SK-N-SH treated with all-trans-retinoic acid at 6 μM for 48 hours (cell line): Measurements from ENCODE around the gene GPAT2.
"Not testable (repeated sequence)": the region's sequence is repeated elsewhere in the genome, so short reads cannot be mapped to it uniquely, and the experiment has no call there.

Source experiments
- ISL1 ChIP-seq: fragments of 250-450 bp; sonication (Bioruptor Pico); IDR thresholded peaks from 2 replicates; pipeline ENCODE4 v2.1.2; 2022; ENCODE audit warnings: mild to moderate bottlenecking, moderate library complexity
- POU6F1 ChIP-seq: fragments of 250-450 bp; sonication (Bioruptor Pico); IDR thresholded peaks from 2 replicates; pipeline ENCODE4 v1.8.0; 2021; ENCODE audit warnings: low read depth, mild to moderate bottlenecking, moderate library complexity, borderline replicate concordance
- RARB ChIP-seq: fragments of 250-450 bp; sonication (Bioruptor Pico); IDR thresholded peaks from 2 replicates; pipeline ENCODE4 v1.8.0; 2021; ENCODE audit warnings: mild to moderate bottlenecking, moderate library complexity
- ZNF70 ChIP-seq: fragments of 450-650 bp; formaldehyde crosslinking; IDR thresholded peaks from 2 replicates; pipeline ENCODE4 v1.5.0; 2020; ENCODE audit warnings: mild to moderate bottlenecking, moderate library complexity
- ZNF8 ChIP-seq: fragments of 450-650 bp; formaldehyde crosslinking; IDR thresholded peaks from 2 replicates; pipeline ENCODE4 v1.5.0; 2020; ENCODE audit warnings: mild to moderate bottlenecking, moderate library complexity

DNA sequence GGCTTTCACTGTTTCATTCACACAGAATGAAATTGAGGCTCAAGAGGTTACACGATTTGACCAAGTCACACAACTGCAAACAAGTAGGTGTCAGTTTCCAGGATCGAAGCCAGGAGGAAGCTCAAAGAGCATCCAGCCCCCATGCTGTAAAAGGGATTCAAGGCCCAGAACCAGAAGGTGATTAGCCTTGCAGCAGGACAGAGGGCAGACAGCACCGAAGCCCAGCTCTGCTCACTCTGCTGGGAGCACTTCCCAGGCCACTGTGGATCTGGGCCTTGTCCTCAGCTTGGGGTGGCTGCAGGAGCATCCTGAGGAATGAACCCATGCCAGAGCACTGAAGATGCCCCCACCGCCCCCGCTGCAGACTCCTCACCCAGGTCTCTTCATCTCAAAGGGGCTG lies 27.8 kb upstream of the GPAT2 start:
- TF ChIP-seq ISL1, ZNF70, RARB, ZNF8, POU6F1 (CRISPR knock-in tag): not testable (repeated sequence)
